ENCODE results near the gene EFNA2. TPM values are rescaled to one million over a fixed set of nuclear protein-coding genes. Genes with fewer than 3 reads are reported as not detected.

EFNA2 gene
- total and polyA plus RNA-seq, 2 of the 8 experiments (the other 6 are each of a cell fraction or from before 2014, with no cell fraction given), result 4.0 to 7.0 TPM

GRCh38 chr19:1289686-1290025 lies 4.0 kb downstream of the EFNA2 start:
- DNase-seq (ENCODE audit: low read depth in 1 of 2, low spot score in 2 of 2), result no peak
- Histone ChIP-seq H3K56ac (replicated peaks; ENCODE audit: insufficient read length, low read depth, low read length) (no peak overlapping the region), H3K18ac (ENCODE audit: extremely low read depth, low read length) (no peak overlapping the region), H3K79me1 (ENCODE audit: low read depth, low read length) (no peaks in the 10 kb centered on the region; the same call in 1 of the 2 replicates), H3K4me2 (ENCODE audit: insufficient read depth in 1 of 2, low read depth in 2 of 2, low read length in 2 of 2) (no peak overlapping the region), H2AFZ (ENCODE audit: low read length) (no peak overlapping the region), H3K4me1 (replicated peaks in 1 of 4; ENCODE audit: control insufficient read depth in 3 of 4, insufficient read depth in 4 of 4, low read length in 3 of 4) (peaks cover 0 to 14% (median 5%) of the 10 kb centered on the region in 4 experiments; a peak in 5 of 7 replicates), H3K27ac (ENCODE audit: low read depth, low read length) (no peak overlapping the region), H3K36me3 (ENCODE audit: control insufficient read depth in 2 of 4, insufficient read depth in 4 of 4, low read length in 3 of 4) (no peaks in the 10 kb centered on the region), H2BK15ac (ENCODE audit: low read length) (no peak overlapping the region), H3K4me3 (ENCODE audit: extremely low read depth in 1 of 4, insufficient read depth in 2 of 4, low read depth in 3 of 4, low read length in 4 of 4) (no peak overlapping the region), H2BK5ac (ENCODE audit: low read depth, low read length) (no peak overlapping the region), H2AK5ac (ENCODE audit: low read depth, low read length) (no peak overlapping the region), H3K27me3 (replicated peaks in 1 of 4; ENCODE audit: control insufficient read depth in 3 of 4, extremely low read depth in 1 of 4, insufficient read depth in 3 of 4, low read length in 3 of 4) (peaks cover 0 to 13% (median 7%) of the 10 kb centered on the region in 4 experiments; a peak in 5 of 7 replicates), H4K8ac (ENCODE audit: extremely low read depth, insufficient read depth, low read length) (no peak overlapping the region), H3K9ac (replicated peaks in 1 of 4; ENCODE audit: extremely low read depth in 1 of 4, low read depth in 3 of 4, low read length in 3 of 4) (no peak overlapping the region), H4K5ac (ENCODE audit: insufficient read length, low read depth, low read length) (no peak overlapping the region), H3K9me3 (ENCODE audit: insufficient read depth in 2 of 2, low read depth in 1 of 2, low read length in 1 of 2) (no peaks in the 10 kb centered on the region), H4K91ac (replicated peaks; ENCODE audit: insufficient read length, low read length) (no peak overlapping the region), H3K23ac (ENCODE audit: insufficient read length) (no peak overlapping the region), H2BK20ac (ENCODE audit: low read length) (no peak overlapping the region), H3K23me2 (ENCODE audit: low read depth, low read length) (peaks cover 5% of the 10 kb centered on the region; the same call in 1 of the 2 replicates), H2BK12ac (ENCODE audit: low read depth, low read length) (no peak overlapping the region), H3K4ac (replicated peaks; ENCODE audit: insufficient read length, low read depth, low read length) (no peak overlapping the region), H3K79me2 (ENCODE audit: control insufficient read depth in 1 of 2, insufficient read depth in 2 of 2, low read length in 2 of 2) (no peaks in the 10 kb centered on the region), H2BK120ac (replicated peaks; ENCODE audit: low read depth, low read length) (no peak overlapping the region), H4K20me1 (replicated peaks in 1 of 2; ENCODE audit: control insufficient read depth in 1 of 2, insufficient read depth in 2 of 2, low read length in 2 of 2) (peaks cover 5% of the 10 kb centered on the region in 2 experiments), H3K14ac (ENCODE audit: insufficient read length) (no peak overlapping the region)
- WGBS, 2 experiments (ENCODE audit: extremely low coverage in 1 of 2, insufficient coverage in 1 of 2, insufficient read length in 1 of 2, insufficient replicate concordance in 2 of 2, low coverage in 1 of 2, low lambda C conversion rate in 2 of 2, missing lambda C conversion rate in 1 of 2), result 91% methylated on average over 8 of the region's 19 CpGs; no CpG with 5 or more reads in 1 of the 2 experiments
- no peak for FAIRE-seq
- ChIA-PET POLR2A (ENCODE audit: partially characterized antibody) (interaction anchor here (0.6 to 2.5 kb wide), 3 partner anchors 14 to 22 kb away, joined by 3 to 16 read pairs (median 7); partner anchors contain the start of genes CIRBP and FAM174C), CTCF (ENCODE audit: partially characterized antibody) (no interaction called here)
- no peak for TF ChIP-seq ZNF274 (IDR thresholded peaks at IDR 0.05; ENCODE audit: borderline replicate concordance, extremely low read depth, low read length)
